Duodenal mucosa (tissue), 2 donors: Measurements from ENCODE around the gene GOPC.
"Not testable (repeated sequence)": the region's sequence is repeated elsewhere in the genome, so short reads cannot be mapped to it uniquely, and the experiment has no call there.

Experiments
- H3K27ac ChIP-seq: one replicate; pipeline ENCODE4 v1.7.0; 2013; ENCODE audit warnings: low read depth, low read length
- H3K27me3 ChIP-seq, 2 donors: one replicate each; pipeline ENCODE4 v1.7.0; 2013; ENCODE audit warnings: low read length in 2 of 2, control low read depth in 1 of 2; ENCODE audit not compliant: insufficient read depth in 2 of 2, control insufficient read depth in 1 of 2
- H3K36me3 ChIP-seq, 2 donors: one replicate each; pipeline ENCODE4 v1.7.0; 2013; ENCODE audit warnings: low read length in 2 of 2, control low read depth in 1 of 2; ENCODE audit not compliant: insufficient read depth in 2 of 2, control insufficient read depth in 1 of 2
- H3K4me1 ChIP-seq, 2 donors: one replicate each; pipeline ENCODE4 v1.7.0; 2013; ENCODE audit warnings: low read length in 2 of 2, control low read depth in 1 of 2; ENCODE audit not compliant: insufficient read depth in 2 of 2, control insufficient read depth in 1 of 2
- H3K4me3 ChIP-seq, 2 donors: one replicate each; pipeline ENCODE4 v1.7.0; 2013; ENCODE audit warnings: low read length in 2 of 2, low read depth in 1 of 2
- H3K9ac ChIP-seq, 2 donors: one replicate each; pipeline ENCODE4 v1.7.0; 2013; ENCODE audit warnings: low read length in 2 of 2, low read depth in 1 of 2
- H3K9me3 ChIP-seq, 2 donors: one replicate each; pipeline ENCODE4 v1.7.0; 2013; ENCODE audit warnings: low read length in 2 of 2, control low read depth in 1 of 2; ENCODE audit not compliant: control insufficient read depth in 1 of 2

GOPC gene

DNA sequence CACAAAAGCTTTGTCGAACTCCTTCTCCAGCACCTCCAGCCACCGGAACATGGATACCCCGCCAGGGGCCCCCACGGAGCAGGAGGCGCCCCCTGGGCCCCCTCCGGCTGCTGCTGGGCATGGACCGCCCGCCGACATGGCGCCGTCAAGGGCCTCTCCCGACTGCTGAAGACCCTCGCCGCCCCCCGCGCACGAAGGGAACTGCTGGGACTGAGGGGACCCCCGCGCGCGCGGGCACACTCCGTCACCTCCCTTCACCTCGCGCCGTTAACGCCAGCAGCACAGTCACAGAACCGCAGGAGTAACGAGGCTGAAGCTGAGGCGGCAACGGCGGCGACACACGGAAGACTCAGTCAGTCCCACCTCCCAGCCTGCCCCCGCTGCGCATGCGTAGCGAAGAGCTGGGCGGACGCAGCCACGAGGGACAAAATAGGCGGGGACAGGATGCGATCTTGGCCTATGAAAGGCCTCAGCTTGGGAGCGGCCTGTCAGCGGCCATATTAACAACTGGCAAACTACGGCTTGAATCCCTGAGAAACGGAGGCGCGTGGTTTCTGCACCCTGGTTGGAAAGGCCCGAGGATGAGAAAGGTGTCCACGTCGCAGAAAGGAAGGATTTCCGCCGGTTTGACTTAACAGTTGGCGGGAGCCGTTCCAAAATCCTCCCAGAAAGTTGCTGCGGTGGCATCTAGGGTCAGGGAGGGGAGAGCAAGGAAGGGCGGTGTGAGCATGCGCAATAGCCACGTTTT lies at the start of gene GOPC:
Gene GOPC (minus strand): TSS at position 361 of the 748 bp plus-strand sequence. CDS start 223 bp downstream, at position 138.
- Histone ChIP-seq H3K9me3 (no peaks in the 10 kb centered on the region), H3K9ac (peak within 1 kb of the TSS; percentile 77 to 92), H3K27ac (peak within 1 kb of the TSS; percentile 83), H3K4me3 (peak within 1 kb of the TSS; percentile 97 to 98), H3K4me1 (peaks cover 19 to 21% of the 10 kb centered on the region in 2 donors), H3K27me3 (no peaks in the 10 kb centered on the region), H3K36me3 (peaks cover 0 to 5% of the 10 kb centered on the region in 2 donors)

DNA sequence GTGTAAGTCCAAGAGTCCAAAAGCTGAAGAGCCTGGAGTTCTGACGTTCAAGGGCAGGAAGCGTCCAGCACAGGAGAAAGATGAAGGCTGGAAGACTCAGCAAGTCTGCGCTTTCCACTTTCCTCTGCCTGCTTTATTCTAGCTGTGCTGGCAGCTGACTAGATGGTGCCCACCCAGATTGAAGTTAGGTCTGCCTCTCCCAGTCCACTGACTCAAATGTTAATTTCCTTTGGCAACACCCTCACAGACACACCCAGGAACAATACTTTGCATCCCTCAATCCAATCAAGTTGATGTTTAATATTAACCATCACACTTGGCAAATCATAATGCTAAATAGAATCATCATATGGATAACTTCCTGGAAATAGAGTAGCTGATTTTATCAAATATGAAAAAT lies 49.7 kb upstream of the GOPC start:
- H3K9ac ChIP-seq, H3K27me3 ChIP-seq, H3K36me3 ChIP-seq, H3K27ac ChIP-seq, H3K9me3 ChIP-seq, H3K4me1 ChIP-seq, H3K4me3 ChIP-seq: not testable (repeated sequence)

DNA sequence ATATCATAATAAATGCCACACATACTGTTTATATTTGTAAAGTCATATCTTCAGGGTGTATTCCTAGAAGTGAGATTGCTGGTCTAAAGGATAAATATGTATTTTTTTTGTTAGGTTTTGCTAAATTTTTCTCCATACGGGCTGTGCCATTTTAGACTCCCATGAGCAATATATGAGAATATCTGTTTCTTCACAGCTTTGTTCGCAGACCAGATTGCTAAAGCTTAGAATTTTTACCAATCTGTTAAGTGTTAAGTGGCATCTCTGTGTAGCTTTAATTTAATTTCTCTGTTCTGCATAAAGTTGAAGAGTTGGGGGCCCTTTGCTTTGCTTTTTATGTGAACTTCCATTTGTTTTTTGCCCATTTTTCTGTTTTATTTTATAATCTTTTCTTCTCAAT lies 40.7 kb upstream of the GOPC start:
- Histone ChIP-seq H3K4me1 (no peaks in the 10 kb centered on the region), H3K27ac (no peak overlapping the region), H3K9me3 (peaks cover 0 to 6% of the 10 kb centered on the region in 2 donors), H3K9ac (no peak overlapping the region), H3K36me3 (no peaks in the 10 kb centered on the region), H3K27me3 (no peaks in the 10 kb centered on the region), H3K4me3 (no peak overlapping the region)

DNA sequence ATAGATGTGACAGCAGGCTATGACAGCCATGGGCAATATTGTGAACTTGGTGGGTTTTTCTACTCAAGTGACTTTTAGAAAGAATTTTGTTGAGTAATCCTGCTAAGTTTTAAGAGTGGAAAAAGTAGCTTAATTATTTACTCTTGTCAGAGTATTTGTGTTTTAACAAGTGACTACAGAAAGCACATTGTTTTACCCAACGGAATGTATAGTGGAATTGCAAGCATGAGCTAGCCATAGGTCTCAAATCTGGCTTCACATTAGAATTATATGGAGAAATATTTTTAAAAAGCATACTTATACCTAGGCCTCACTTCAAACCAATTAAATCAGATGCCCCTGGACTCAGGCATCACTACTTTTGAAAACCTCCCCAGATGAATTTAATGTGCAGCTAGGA lies 35.5 kb upstream of the GOPC start:
- Histone ChIP-seq H3K4me3 (no peak overlapping the region), H3K36me3 (no peaks in the 10 kb centered on the region), H3K9me3 (peaks cover 0 to 6% of the 10 kb centered on the region in 2 donors)

DNA sequence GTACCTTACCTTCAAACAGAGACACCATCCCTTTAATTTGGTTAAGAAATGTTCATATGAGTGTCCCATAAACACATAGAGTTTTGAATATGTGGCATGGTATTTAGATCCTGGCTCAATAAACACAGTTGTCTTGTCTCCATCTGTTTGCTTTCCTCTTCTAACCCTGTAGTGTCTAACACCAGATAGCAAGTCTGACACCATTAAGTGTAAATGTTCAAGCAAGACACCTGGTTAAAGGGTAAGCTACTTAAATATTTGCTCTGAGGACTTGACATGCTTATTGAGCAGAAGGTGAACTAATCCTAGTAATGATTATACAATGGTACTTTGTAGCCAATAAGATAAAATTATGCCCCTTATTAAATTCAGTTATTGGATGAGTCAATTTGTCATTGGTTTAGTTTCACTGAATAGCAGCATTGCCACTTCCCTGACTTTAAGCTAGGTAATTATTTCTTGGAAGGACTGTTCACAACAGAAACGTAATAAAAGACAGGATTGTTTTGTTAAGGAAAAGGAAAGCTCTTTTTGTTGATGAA lies 26.9 kb upstream of the GOPC start:
- peaks cover 3 to 14% of the 10 kb centered on the region in 2 donors for H3K9me3 ChIP-seq
- no peak overlapping the region for H3K9ac ChIP-seq
- H3K27me3 ChIP-seq, result no peaks in the 10 kb centered on the region
- H3K36me3 ChIP-seq, result no peaks in the 10 kb centered on the region
- H3K4me3 ChIP-seq, result no peak overlapping the region
- H3K4me1 ChIP-seq, result no peaks in the 10 kb centered on the region
- H3K27ac ChIP-seq, result no peak overlapping the region

More for the DNA sequence above, 35.5 kb upstream of the GOPC start:
- Histone ChIP-seq H3K27ac (no peak overlapping the region), H3K27me3 (no peaks in the 10 kb centered on the region), H3K9ac (no peak overlapping the region), H3K4me1 (no peaks in the 10 kb centered on the region)

DNA sequence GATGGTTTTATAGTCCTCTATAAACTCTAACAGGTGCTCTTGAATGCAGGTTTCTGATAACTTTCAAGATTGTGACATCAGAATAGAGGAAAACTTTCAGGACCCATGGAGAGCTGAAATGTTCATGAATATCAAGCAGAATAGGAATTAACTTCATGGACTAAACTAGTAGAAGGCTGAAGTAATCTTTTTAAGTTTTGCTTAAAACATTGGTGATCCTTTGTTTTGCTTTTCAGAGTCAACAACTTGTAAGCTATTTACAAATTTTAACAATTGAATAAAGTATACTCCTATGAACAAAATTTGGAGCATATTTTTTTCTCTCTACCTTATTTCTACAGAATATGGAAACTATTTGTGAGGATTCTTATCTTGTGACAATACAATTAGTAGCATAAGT lies 25.2 kb upstream of the GOPC start:
- H3K27ac ChIP-seq, result no peak overlapping the region
- no peaks in the 10 kb centered on the region for H3K4me1 ChIP-seq
- no peaks in the 10 kb centered on the region for H3K27me3 ChIP-seq
- peaks cover 3 to 18% of the 10 kb centered on the region in 2 donors for H3K9me3 ChIP-seq
- no peaks in the 10 kb centered on the region for H3K36me3 ChIP-seq
- no peak overlapping the region for H3K9ac ChIP-seq
- no peak overlapping the region for H3K4me3 ChIP-seq

DNA sequence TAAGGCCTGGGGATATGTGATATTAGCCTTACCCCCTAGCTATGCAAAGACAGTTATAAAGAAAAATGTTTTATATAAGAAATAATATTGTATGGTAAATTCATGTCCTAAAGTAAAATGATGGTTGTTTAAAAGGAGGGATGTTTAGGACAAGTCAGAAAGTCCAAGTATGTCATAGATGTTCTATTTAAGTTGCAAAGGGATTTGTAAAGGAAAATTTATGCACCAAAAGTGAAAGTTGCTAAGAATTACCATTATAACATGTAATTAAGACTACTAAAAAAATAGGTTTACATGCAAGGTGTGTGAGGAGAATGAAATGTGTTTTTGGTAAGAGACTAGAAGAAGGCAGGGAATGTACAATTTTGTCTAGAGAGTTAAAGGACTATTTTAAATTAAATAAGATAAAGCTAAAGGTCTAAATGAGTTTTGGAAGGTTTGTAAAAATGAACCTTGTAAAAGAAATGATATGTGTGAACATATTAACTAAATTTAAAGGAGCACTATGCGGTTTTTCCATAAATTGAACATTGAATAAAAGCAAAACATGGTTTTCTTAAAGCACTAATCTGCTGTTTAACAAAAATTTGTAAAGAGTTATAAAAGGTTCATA lies 22.7 kb upstream of the GOPC start:
- Histone ChIP-seq H3K4me3 (no peak overlapping the region), H3K27ac (no peak overlapping the region), H3K36me3 (no peaks in the 10 kb centered on the region), H3K9me3 (peaks cover 3 to 18% of the 10 kb centered on the region in 2 donors), H3K27me3 (no peaks in the 10 kb centered on the region), H3K9ac (no peak overlapping the region), H3K4me1 (no peaks in the 10 kb centered on the region)

DNA sequence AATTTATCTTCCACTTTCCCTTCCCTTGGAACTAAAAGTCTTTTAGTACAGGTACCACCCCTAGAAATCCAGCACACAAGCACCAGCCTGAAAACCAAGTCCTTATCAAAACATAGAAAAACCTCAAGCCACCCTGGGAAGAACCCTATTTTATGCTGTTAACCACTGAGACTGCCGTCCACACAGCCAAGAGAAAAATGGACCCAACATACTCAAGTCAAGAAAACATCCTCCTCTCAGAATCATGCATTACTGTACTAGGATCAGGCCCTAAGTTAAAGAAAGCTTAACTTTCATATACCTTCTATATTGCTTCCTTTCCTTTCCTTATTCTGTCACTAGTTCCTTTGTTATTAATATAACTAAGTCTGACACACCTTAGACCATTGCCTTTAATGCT lies 16.9 kb upstream of the GOPC start:
- Histone ChIP-seq H3K9me3 (peaks cover 0 to 4% of the 10 kb centered on the region in 2 donors), H3K4me3 (no peak overlapping the region), H3K9ac (no peak overlapping the region), H3K27ac (no peak overlapping the region), H3K36me3 (no peaks in the 10 kb centered on the region), H3K4me1 (no peaks in the 10 kb centered on the region), H3K27me3 (no peaks in the 10 kb centered on the region)

DNA sequence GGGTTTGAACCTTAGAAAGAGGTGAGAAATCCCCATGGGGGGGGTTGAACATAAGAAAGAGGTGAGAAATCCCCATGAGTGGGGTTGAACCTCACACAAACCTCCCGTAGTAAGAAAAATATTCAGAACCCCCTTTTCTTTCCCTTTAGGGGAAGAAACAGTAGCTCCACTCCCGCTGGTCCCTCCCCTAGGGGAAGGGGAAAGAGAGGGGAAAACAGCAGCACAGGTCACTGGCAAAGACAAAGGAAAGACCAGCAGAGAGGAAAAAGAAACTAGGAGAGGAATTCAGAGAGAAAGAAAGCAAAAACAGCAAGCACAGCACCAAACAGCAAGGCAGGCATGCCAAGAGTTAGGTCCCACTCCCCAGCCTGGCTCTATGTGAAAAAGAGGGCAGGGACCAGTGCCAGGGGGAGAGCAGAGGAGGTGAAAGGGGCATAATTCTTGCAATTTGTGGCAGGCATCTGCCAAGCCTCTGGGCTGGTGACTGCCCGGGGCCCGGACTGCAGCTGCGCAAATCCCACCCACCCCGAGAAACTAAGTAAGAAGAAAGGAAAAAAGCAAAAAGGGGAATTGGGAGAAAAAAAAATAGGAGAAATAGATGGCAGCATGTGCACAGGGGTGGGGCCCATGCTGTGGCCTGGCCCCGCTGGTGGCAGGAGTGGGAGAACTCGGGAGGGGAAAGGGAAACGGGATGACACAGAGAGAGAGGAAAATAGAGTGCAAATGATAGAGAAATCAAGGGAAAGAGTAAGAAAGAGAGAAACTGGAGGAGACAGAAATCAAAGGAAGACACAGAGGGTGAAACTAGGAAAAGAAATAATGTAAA lies 15.1 kb upstream of the GOPC start:
- Histone ChIP-seq H3K36me3 (no peaks in the 10 kb centered on the region), H3K4me1 (no peaks in the 10 kb centered on the region), H3K9me3 (no peaks in the 10 kb centered on the region), H3K27me3 (no peaks in the 10 kb centered on the region), H3K27ac (no peak overlapping the region), H3K4me3 (no peak overlapping the region), H3K9ac (no peak overlapping the region)
